Fibroblast of skin of left quadriceps (primary cell): ENCODE results near the gene VASH1.

Experiments
- DNase-seq, 2 experiments: peaks; one replicate each; pipeline ENCODE4 v3.0.0-alpha.2; 2013; ENCODE audit warnings: low read depth in 2 of 2

VASH1 gene

GRCh38 chr14:76784881-76785280, 23.6 kb downstream of the VASH1 start:
- peak; percentile 48 to 50 for DNase-seq

- no peak for DNase-seq
These were observed 25.3 kb downstream of the VASH1 start for GRCh38 chr14:76786601-76787000.

- no peak for DNase-seq
These were observed 31.2 kb downstream of the VASH1 start for GRCh38 chr14:76792422-76792821.

- no peak for DNase-seq
These were observed 32.1 kb downstream of the VASH1 start for GRCh38 chr14:76793324-76793723.

GRCh38 chr14:76793956-76794355, 32.7 kb downstream of the VASH1 start:
- no peak for DNase-seq

GRCh38 chr14:76806446-76806845, 45.2 kb downstream of the VASH1 start:
- no peak for DNase-seq

- no peak for DNase-seq
These were observed 46.7 kb downstream of the VASH1 start for GRCh38 chr14:76808011-76808410.

- no peak for DNase-seq
These were observed 47.7 kb downstream of the VASH1 start for GRCh38 chr14:76808990-76809389.

GRCh38 chr14:76810525-76810924, 49.3 kb downstream of the VASH1 start:
- DNase-seq: no peak

- DNase-seq: no peak
These were observed 49.7 kb downstream of the VASH1 start for GRCh38 chr14:76810953-76811400.

GRCh38 chr14:76811561-76811960, 50.3 kb downstream of the VASH1 start:
- peak in 1 of 2 experiments; percentile 10 for DNase-seq

GRCh38 chr14:76812093-76812421, 50.8 kb downstream of the VASH1 start:
- DNase-seq: no peak

- peak; percentile 85 to 86 for DNase-seq
These were observed 51.4 kb downstream of the VASH1 start, which contains the start of gene ANGEL1 for GRCh38 chr14:76812422-76813383. ANGEL1 (minus strand) TSS chr14:76812882; CDS start chr14:76812827, 55 bp downstream.

GRCh38 chr14:76814726-76815645, 53.7 kb downstream of the VASH1 start:
- DNase-seq: no peak

GRCh38 chr14:76820700-76821099, 59.4 kb downstream of the VASH1 start:
- DNase-seq: no peak

- DNase-seq: no peak
These were observed 64.9 kb downstream of the VASH1 start, which contains the start of gene LRRC74A for GRCh38 chr14:76826122-76826521. LRRC74A (plus strand) TSS chr14:76826408; CDS start chr14:76826698, 290 bp downstream.

- DNase-seq: no peak
These were observed 66.5 kb downstream of the VASH1 start for GRCh38 chr14:76827696-76828296.

- no peak for DNase-seq
These were observed 67.2 kb downstream of the VASH1 start for GRCh38 chr14:76828339-76829012.

GRCh38 chr14:76829013-76829365, 67.7 kb downstream of the VASH1 start:
- no peak for DNase-seq

GRCh38 chr14:76829650-76830421, 68.6 kb downstream of the VASH1 start:
- DNase-seq: no peak
